ENCODE measurements around the gene DLX2. TPM values are rescaled to one million over a fixed set of nuclear protein-coding genes. Genes with fewer than 3 reads are reported as not detected.

DLX2 gene
- polyA plus RNA-seq, 3 donors from 2014 or later: 0.10 to 0.37 TPM; not detected in 1

DNA sequence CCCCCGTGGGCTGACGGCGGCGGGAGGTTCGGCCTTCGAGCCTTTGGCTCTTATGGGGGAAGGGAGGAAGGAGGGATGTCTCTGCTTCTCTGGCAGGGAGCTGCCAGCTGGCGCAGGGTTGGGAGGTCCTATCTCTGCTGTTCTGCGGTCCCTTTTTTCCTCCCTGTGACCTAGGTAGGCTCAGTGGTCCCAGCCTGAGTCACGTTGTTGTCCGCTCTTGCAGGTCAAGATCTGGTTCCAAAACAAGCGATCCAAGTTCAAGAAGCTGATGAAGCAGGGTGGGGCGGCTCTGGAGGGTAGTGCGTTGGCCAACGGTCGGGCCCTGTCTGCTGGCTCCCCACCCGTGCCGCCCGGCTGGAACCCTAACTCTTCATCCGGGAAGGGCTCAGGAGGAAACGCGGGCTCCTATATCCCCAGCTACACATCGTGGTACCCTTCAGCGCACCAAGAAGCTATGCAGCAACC, 14.9 kb downstream of the DLX2 start:
- Mint-ChIP-seq H3K4me3 (peak overlapping the region in 4 of 5 donors; percentile 30 to 88 (median 46)), H3K36me3 (no peaks in the 10 kb centered on the region), H3K27me3 (ENCODE audit: low read depth in 3 of 3) (peaks cover 79 to 83% (median 80%) of the 10 kb centered on the region in 3 donors), H3K27ac (peak overlapping the region in 3 of 6 donors; percentile 43 to 80 (median 74)), H3K4me1 (peaks cover 52 to 56% of the 10 kb centered on the region in 2 donors), H3K9me3 (peaks cover 0 to 14% (median 0%) of the 10 kb centered on the region in 6 donors)
- DNase-seq: no peak

GRCh38 chr2:172087207-172087779, 15.4 kb downstream of the DLX2 start:
- Mint-ChIP-seq H3K27me3 (ENCODE audit: low read depth in 3 of 3) (peaks cover 79 to 86% (median 80%) of the 10 kb centered on the region in 3 donors), H3K4me3 (peak overlapping the region in 4 of 5 donors; percentile 52 to 90 (median 85)), H3K36me3 (no peaks in the 10 kb centered on the region), H3K4me1 (peaks cover 57 to 60% of the 10 kb centered on the region in 2 donors), H3K27ac (peak overlapping the region in 3 of 6 donors; percentile 43 to 80 (median 74)), H3K9me3 (peaks cover 0 to 13% (median 0%) of the 10 kb centered on the region in 6 donors)
- DNase-seq: no peak

- peaks cover 80 to 86% (median 81%) of the 10 kb centered on the region in 3 donors for H3K27me3 Mint-ChIP-seq (ENCODE audit: low read depth in 3 of 3)
- peak in 2 of 3 donors; percentile 45 to 46 for DNase-seq
- peaks cover 57 to 65% of the 10 kb centered on the region in 2 donors for H3K4me1 Mint-ChIP-seq
- H3K9me3 Mint-ChIP-seq: peaks cover 0 to 6% (median 0%) of the 10 kb centered on the region in 6 donors
- H3K27ac Mint-ChIP-seq: peak overlapping the region in 1 of 6 donors; percentile 80
- H3K4me3 Mint-ChIP-seq: peak overlapping the region; percentile 68 to 90 (median 84)
- no peaks in the 10 kb centered on the region for H3K36me3 Mint-ChIP-seq
Observed at GRCh38 chr2:172086241-172087206, 16.2 kb downstream of the DLX2 start.

DNA sequence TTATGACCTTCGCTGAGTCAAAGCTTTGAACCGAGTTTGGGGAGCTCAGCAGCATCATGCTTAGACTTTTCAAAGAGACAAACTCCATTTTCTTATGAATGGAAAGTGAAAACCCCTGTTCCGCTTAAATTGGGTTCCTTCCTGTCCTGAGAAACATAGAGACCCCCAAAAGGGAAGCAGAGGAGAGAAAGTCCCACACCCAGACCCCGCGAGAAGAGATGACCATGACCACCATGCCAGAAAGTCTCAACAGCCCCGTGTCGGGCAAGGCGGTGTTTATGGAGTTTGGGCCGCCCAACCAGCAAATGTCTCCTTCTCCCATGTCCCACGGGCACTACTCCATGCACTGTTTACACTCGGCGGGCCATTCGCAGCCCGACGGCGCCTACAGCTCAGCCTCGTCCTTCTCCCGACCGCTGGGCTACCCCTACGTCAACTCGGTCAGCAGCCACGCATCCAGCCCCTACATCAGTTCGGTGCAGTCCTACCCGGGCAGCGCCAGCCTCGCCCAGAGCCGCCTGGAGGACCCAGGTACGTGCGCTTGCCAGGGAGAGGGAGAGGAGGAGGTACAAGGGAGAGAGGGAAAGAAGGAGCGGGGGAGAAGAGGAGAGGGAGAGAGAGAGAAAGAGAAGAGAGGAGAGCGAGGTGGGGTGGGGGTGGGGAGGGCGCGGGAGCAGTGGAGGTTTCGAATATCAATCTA, 17.1 kb downstream of the DLX2 start, which contains the start of gene DLX1:
Gene DLX1 (plus strand): TSS at position 48 of the 700 bp plus-strand sequence. CDS start 171 bp downstream, at position 219.
- no peak for DNase-seq
- H3K27ac Mint-ChIP-seq: peak within 1 kb of the TSS in 4 of 6 donors; percentile 39 to 83 (median 68)
- peaks cover 82 to 89% (median 87%) of the 10 kb centered on the region in 3 donors for H3K27me3 Mint-ChIP-seq (ENCODE audit: low read depth in 3 of 3)

DNA sequence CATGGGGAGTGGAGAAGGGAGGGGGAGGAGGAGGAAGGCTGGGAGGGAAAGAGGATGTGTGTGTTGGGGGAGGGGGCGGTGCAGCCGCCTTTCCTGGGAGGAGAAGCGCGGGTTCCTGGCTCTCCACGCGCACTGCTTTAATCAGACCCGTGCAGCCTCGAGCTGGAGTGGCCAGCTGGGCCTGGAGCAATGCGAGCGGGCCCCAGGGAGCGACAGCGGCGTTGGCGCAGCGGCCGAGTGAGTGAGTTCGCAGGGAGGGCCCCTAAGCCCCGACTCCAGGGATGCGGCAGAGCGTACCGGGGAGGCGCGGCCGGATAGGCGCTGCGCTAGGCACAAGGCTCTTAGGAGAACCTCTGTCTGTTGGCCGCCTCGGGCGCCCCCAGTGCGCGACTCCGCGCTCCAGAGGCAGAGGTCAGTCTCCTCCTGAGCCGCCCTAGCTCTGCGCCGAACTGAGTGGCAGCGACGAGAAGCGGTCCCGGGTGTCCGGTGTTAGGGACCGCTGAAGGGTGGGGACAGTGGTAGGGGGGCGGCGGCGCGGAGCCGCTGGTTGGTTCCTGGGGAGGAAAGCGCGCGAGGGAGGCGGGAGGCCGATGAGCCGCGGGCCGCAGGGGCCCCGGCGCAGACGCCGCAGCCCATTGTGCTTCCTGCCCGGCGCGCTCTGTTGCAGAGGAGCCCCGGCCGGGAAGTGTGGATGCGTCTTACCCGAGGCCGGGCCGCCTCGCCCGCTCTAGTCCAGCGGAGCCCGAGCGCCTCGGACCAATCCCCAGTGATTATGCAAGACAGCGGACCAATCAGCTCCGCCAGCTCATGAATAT, 17.8 kb downstream of the DLX2 start:
- Mint-ChIP-seq H3K36me3 (peaks cover 0 to 4% (median 0%) of the 10 kb centered on the region in 3 donors), H3K4me3 (peak overlapping the region; percentile 82 to 90 (median 84)), H3K27me3 (ENCODE audit: low read depth in 3 of 3) (peaks cover 82 to 90% (median 83%) of the 10 kb centered on the region in 3 donors), H3K9me3 (peaks cover 0 to 14% (median 1%) of the 10 kb centered on the region in 6 donors), H3K27ac (peak overlapping the region in 2 of 6 donors; percentile 61 to 83), H3K4me1 (peaks cover 57 to 65% of the 10 kb centered on the region in 2 donors)
- peak; percentile 57 to 62 (median 59) for DNase-seq

More for the DNA sequence above, 17.1 kb downstream of the DLX2 start, which contains the start of gene DLX1:
- Mint-ChIP-seq H3K9me3 (peaks cover 0 to 7% (median 1%) of the 10 kb centered on the region in 6 donors), H3K4me3 (peak within 1 kb of the TSS; percentile 82 to 90 (median 84)), H3K36me3 (no peaks in the 10 kb centered on the region), H3K4me1 (peaks cover 57 to 65% of the 10 kb centered on the region in 2 donors)

GRCh38 chr2:172084395-172084644, 18.4 kb downstream of the DLX2 start:
- Mint-ChIP-seq H3K4me3 (peak overlapping the region; percentile 82 to 90 (median 84)), H3K4me1 (peaks cover 57 to 65% of the 10 kb centered on the region in 2 donors), H3K36me3 (peaks cover 0 to 7% (median 0%) of the 10 kb centered on the region in 3 donors), H3K27me3 (ENCODE audit: low read depth in 3 of 3) (peaks cover 78 to 93% (median 81%) of the 10 kb centered on the region in 3 donors), H3K9me3 (peaks cover 0 to 15% (median 1%) of the 10 kb centered on the region in 6 donors), H3K27ac (no peak overlapping the region)
- DNase-seq: no peak

GRCh38 chr2:172083628-172084394, 18.9 kb downstream of the DLX2 start:
- peak overlapping the region; percentile 42 to 90 (median 84) for H3K4me3 Mint-ChIP-seq
- peak overlapping the region in 1 of 6 donors; percentile 58 for H3K27ac Mint-ChIP-seq
- H3K9me3 Mint-ChIP-seq: peaks cover 0 to 15% (median 1%) of the 10 kb centered on the region in 6 donors
- DNase-seq: no peak
- peaks cover 57 to 65% of the 10 kb centered on the region in 2 donors for H3K4me1 Mint-ChIP-seq
- H3K36me3 Mint-ChIP-seq: peaks cover 0 to 7% (median 0%) of the 10 kb centered on the region in 3 donors
- H3K27me3 Mint-ChIP-seq (ENCODE audit: low read depth in 3 of 3): peaks cover 79 to 97% (median 81%) of the 10 kb centered on the region in 3 donors

GRCh38 chr2:172082944-172083627, 19.6 kb downstream of the DLX2 start:
- Mint-ChIP-seq H3K9me3 (peaks cover 0 to 15% (median 1%) of the 10 kb centered on the region in 6 donors), H3K36me3 (peaks cover 0 to 7% (median 0%) of the 10 kb centered on the region in 3 donors), H3K4me3 (peak overlapping the region; percentile 52 to 90 (median 82)), H3K27me3 (ENCODE audit: low read depth in 3 of 3) (peaks cover 72 to 96% (median 77%) of the 10 kb centered on the region in 3 donors), H3K4me1 (peaks cover 54 to 58% of the 10 kb centered on the region in 2 donors), H3K27ac (peak overlapping the region in 2 of 6 donors; percentile 28 to 58)
- no peak for DNase-seq

DNA sequence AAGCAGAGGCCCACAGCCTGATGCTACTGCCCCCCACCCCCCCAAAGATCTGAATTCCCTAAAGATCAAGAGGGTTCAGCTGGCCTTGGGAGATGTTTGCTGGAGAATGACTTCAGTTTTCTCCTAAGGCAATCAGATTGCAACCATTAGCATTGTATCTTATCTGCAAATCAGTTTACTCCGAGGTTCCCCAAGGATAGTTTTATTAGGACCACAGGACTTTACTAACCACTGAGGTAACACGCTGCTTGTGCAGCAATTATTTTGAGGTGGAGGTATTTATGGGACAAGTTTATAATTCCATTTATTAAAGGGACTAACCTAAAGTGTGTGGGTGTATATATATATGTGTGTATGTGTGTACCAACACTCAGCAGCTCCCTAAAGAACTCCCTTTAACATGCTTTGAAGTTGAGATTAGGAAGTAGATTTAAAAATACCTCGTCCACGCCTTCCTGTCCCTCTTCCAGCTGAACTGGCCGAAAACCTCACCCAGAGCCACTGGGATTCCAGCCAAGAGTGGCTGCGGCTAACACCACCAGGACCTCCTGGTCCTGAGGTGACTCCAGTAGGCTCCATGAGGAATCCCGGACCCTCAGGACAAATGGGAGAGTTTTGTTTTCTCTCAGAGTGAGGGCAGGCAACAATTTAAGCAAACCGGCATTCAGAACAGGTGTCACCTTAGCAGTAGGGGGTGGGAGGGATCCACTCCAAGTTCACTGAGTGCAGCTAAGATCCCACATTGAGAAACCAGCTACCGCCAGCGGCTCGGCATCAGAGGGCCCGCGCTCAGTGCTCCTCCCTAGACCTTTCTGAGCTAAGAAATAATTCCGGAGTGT, 20.4 kb downstream of the DLX2 start:
- H3K27me3 Mint-ChIP-seq (ENCODE audit: low read depth in 3 of 3): peaks cover 65 to 92% (median 71%) of the 10 kb centered on the region in 3 donors
- H3K27ac Mint-ChIP-seq: no peak overlapping the region
- peaks cover 47 to 50% of the 10 kb centered on the region in 2 donors for H3K4me1 Mint-ChIP-seq
- no peak for DNase-seq
- H3K36me3 Mint-ChIP-seq: peaks cover 0 to 7% (median 0%) of the 10 kb centered on the region in 3 donors
- peak overlapping the region in 4 of 5 donors; percentile 52 to 90 (median 72) for H3K4me3 Mint-ChIP-seq
- peaks cover 0 to 15% (median 1%) of the 10 kb centered on the region in 6 donors for H3K9me3 Mint-ChIP-seq

DNA sequence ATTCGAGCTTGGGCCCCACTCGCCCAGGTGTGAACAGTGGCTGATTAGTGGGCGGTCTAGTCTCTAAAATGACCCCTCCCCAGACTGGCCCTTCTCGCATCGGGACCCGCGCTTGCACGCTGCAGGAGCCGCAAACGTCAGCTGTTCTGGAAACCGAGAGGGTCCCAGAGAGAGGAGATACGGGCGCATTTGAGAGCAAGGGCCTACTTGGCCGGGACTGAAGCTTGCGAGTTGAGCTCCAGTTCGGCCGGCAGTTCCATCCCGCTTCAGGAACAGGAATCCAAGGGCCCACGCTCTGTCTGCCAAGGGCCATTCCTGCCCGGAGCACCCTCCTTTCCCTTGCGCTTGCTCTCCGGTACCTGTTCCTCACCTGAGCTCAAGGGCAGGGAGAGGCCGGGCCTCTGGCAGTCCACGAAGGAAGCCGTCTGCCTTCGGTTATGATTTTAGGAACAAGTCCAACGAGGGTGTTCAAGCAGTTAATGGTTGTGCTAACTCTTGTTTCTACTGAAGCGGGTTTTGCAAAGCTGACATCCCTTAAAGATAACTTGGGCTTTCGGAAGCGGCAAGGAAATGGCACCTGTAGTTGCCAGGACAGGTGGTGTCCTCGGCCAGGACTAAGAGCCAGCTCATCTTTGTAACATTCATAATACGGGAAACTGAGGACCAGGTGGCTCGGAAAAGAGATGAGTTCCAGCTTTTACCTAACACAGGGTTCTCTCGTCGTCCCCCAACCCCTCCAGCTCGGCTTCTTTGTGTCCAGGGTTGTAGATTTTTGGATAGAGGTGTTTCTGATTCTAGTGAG, 21.3 kb downstream of the DLX2 start:
- no peak for DNase-seq
- peak overlapping the region in 1 of 5 donors; percentile 90 for H3K4me3 Mint-ChIP-seq
- peaks cover 56 to 87% (median 63%) of the 10 kb centered on the region in 3 donors for H3K27me3 Mint-ChIP-seq (ENCODE audit: low read depth in 3 of 3)
- H3K4me1 Mint-ChIP-seq: peaks cover 38 to 41% of the 10 kb centered on the region in 2 donors
- no peak overlapping the region for H3K27ac Mint-ChIP-seq
- H3K9me3 Mint-ChIP-seq: peaks cover 0 to 15% (median 1%) of the 10 kb centered on the region in 6 donors
- peaks cover 0 to 7% (median 0%) of the 10 kb centered on the region in 3 donors for H3K36me3 Mint-ChIP-seq

Measured in immature natural killer cell (primary cell).